ENCODE measurements around the gene TBC1D9. TPM values are rescaled to one million over a fixed set of nuclear protein-coding genes. Genes with fewer than 3 reads are reported as not detected.

Gene TBC1D9
- polyA plus RNA-seq, 3 donors: 13.6 to 33.5 (median 21.0) TPM

DNA sequence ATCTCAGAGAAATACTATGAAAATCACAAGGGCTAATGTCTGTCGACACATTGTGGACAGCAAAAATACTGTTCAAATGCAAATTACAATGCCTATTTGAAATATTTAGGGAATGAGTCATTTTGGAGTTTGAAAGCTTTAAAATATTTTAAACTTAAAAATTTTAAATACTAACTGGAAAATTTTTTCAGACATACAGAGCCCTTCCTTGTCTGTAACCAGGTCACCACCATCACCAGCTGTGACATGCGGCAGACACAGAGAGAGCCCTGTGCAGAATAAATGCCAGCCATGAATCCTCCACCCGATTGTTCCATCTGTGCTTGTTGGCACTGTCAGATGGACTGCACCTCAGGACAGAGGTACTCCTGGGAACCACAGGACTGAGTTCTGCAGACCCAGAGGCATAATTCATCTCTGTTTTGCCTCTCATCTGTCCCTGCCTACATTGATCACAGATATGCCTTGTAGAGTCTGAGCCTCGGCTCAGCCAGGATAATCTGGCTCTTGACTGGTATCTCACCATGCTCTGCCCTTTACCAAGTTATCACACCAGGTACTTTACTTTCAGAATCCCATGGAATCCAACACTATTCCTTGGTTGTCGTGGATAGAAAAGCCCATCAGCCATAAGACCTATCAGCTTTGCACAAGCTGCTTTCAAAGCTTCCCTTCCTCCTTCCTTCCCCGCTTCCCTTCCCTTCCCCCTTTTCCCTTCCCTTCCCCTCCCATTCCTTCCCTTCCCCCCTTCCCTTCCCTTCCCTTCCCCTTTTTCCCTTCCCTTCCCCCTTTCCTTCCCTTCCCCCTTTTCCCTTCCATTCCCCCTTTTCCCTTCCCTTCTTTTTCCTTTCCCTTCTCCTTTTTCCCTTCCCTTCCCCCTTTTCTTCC, 67.2 kb downstream of the TBC1D9 start:
- H3K27ac Mint-ChIP-seq: no peak overlapping the region
- H3K27ac ChIP-seq (ENCODE audit: low read depth in 1 of 2, low read length in 2 of 2): no peak overlapping the region

DNA sequence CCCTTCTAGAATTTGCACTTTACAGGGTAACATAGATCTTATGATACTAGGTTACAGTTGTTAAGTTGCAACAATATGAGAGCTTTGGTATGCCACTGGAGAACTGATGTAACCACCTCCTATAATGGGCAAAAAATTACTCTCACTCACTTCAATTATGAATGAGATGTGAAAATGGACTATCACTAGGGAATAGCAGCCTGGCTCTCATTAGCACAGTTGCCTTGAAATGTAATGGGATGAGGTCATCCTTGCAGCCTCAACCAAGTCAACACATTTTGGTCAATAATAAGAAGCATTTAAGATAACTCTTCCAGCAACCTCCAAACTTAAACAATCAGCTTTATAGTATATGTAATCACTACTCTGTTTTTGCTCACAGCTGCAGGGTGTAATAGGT, 69.4 kb downstream of the TBC1D9 start:
- H3K27ac Mint-ChIP-seq: no peak overlapping the region
- DNase-seq: no peak
- no peak overlapping the region for H3K9ac ChIP-seq (ENCODE audit: insufficient read depth, low read length, poor library complexity, severe bottlenecking)
- peaks cover 41% of the 10 kb centered on the region in 2 donors for H3K36me3 Mint-ChIP-seq
- no peak overlapping the region for H2AFZ ChIP-seq (ENCODE audit: insufficient read depth, low read depth, low read length, poor library complexity, severe bottlenecking)
- peaks cover 10 to 42% of the 10 kb centered on the region in 2 donors for H3K36me3 ChIP-seq (replicated peaks in 1 of 2; ENCODE audit: control insufficient read depth in 1 of 2, insufficient read depth in 2 of 2, low read length in 2 of 2)
- no peaks in the 10 kb centered on the region for H3K9me3 ChIP-seq (replicated peaks in 1 of 2; ENCODE audit: control insufficient read depth in 1 of 2, insufficient read depth in 1 of 2, low read length in 2 of 2)
- H3K4me1 Mint-ChIP-seq: peaks cover 6% of the 10 kb centered on the region
- H3K27me3 ChIP-seq (ENCODE audit: control insufficient read depth in 2 of 2, insufficient read depth in 2 of 2, low read length in 2 of 2): peaks cover 0 to 3% of the 10 kb centered on the region in 2 donors
- H3K4me3 ChIP-seq (replicated peaks in 1 of 3; ENCODE audit: low read depth in 2 of 3, low read length in 3 of 3): no peak overlapping the region
- no peaks in the 10 kb centered on the region for H3K79me2 ChIP-seq (ENCODE audit: insufficient read depth, low read length)
- peaks cover 1 to 3% (median 2%) of the 10 kb centered on the region in 3 donors for H3K27me3 Mint-ChIP-seq (ENCODE audit: low read depth in 3 of 3)
- peaks cover 0 to 5% (median 0%) of the 10 kb centered on the region in 7 donors for H3K9me3 Mint-ChIP-seq
- peaks cover 89% of the 10 kb centered on the region for H4K20me1 ChIP-seq (ENCODE audit: insufficient read depth, low read length)
- H3K4me1 ChIP-seq (ENCODE audit: control insufficient read depth in 1 of 2, insufficient read depth in 2 of 2, low read length in 2 of 2): no peaks in the 10 kb centered on the region
- intact Hi-C loops (cut with micrococcal nuclease): loop anchor here in 1 of 2 donors (10.0 kb wide), 1 partner anchor 168 kb away; no protein-coding TSS in a partner anchor
- H3K4me3 Mint-ChIP-seq: no peak overlapping the region
- TF ChIP-seq CTCF (IDR thresholded peaks at IDR 0.05): no peak
- H3K4me2 ChIP-seq (replicated peaks; ENCODE audit: extremely low read depth, low read length, poor library complexity, severe bottlenecking): no peak overlapping the region
- no peak overlapping the region for H3K27ac ChIP-seq (ENCODE audit: low read depth in 1 of 2, low read length in 2 of 2)

More for the DNA sequence above, 67.2 kb downstream of the TBC1D9 start:
- peaks cover 10 to 24% of the 10 kb centered on the region in 2 donors for H3K36me3 ChIP-seq (replicated peaks in 1 of 2; ENCODE audit: control insufficient read depth in 1 of 2, insufficient read depth in 2 of 2, low read length in 2 of 2)
- TF ChIP-seq CTCF (IDR thresholded peaks at IDR 0.05): no peak
- no peak overlapping the region for H3K4me3 Mint-ChIP-seq
- peaks cover 91% of the 10 kb centered on the region for H4K20me1 ChIP-seq (ENCODE audit: insufficient read depth, low read length)
- H3K4me1 ChIP-seq (ENCODE audit: control insufficient read depth in 1 of 2, insufficient read depth in 2 of 2, low read length in 2 of 2): no peaks in the 10 kb centered on the region
- no peak overlapping the region for H3K4me3 ChIP-seq (replicated peaks in 1 of 3; ENCODE audit: low read depth in 2 of 3, low read length in 3 of 3)
- peaks cover 31 to 34% of the 10 kb centered on the region in 2 donors for H3K36me3 Mint-ChIP-seq
- H3K27me3 ChIP-seq (ENCODE audit: control insufficient read depth in 2 of 2, insufficient read depth in 2 of 2, low read length in 2 of 2): peaks cover 0 to 3% of the 10 kb centered on the region in 2 donors
- H3K79me2 ChIP-seq (ENCODE audit: insufficient read depth, low read length): no peaks in the 10 kb centered on the region
- no peaks in the 10 kb centered on the region for H3K9me3 ChIP-seq (replicated peaks in 1 of 2; ENCODE audit: control insufficient read depth in 1 of 2, insufficient read depth in 1 of 2, low read length in 2 of 2)
- peaks cover 1 to 3% (median 2%) of the 10 kb centered on the region in 3 donors for H3K27me3 Mint-ChIP-seq (ENCODE audit: low read depth in 3 of 3)
- no peak overlapping the region for H3K9ac ChIP-seq (ENCODE audit: insufficient read depth, low read length, poor library complexity, severe bottlenecking)
- 96% methylated on average over 4 of the region's 6 CpGs for WGBS (ENCODE audit: insufficient coverage)
- peaks cover 6% of the 10 kb centered on the region for H3K4me1 Mint-ChIP-seq
- peaks cover 0 to 3% (median 0%) of the 10 kb centered on the region in 7 donors for H3K9me3 Mint-ChIP-seq
- H2AFZ ChIP-seq (ENCODE audit: insufficient read depth, low read depth, low read length, poor library complexity, severe bottlenecking): no peak overlapping the region
- no peak for DNase-seq
- no peak overlapping the region for H3K4me2 ChIP-seq (replicated peaks; ENCODE audit: extremely low read depth, low read length, poor library complexity, severe bottlenecking)
- intact Hi-C loops (cut with micrococcal nuclease): loop anchor here in 1 of 2 donors (10.0 kb wide), 1 partner anchor 166 kb away; no protein-coding TSS in a partner anchor

Measured in CD14-positive monocyte (primary cell).